22Rv1 (cell line): ENCODE measurements around the gene IGF2R.

Source experiments
- H3K27ac ChIP-seq: fragments of 450-650 bp; 2 replicates; pipeline ENCODE4 v1.5.1; 2017
- CTCF ChIP-seq: fragments of 450-650 bp; IDR thresholded peaks from 2 replicates; pipeline ENCODE4 v1.5.1; 2017; ENCODE audit warnings: mild to moderate bottlenecking
- ZFX ChIP-seq: fragments of 450-650 bp; IDR thresholded peaks from 2 replicates; pipeline ENCODE4 v1.6.1; 2017; ENCODE audit warnings: antibody characterized with exemption, borderline replicate concordance

The IGF2R gene

GRCh38 chr6:160147146-160147536, 178.3 kb downstream of the IGF2R start:
- TF ChIP-seq CTCF: no peak
- TF ChIP-seq ZFX: no peak
- no peak overlapping the region for H3K27ac ChIP-seq

GRCh38 chr6:160154471-160154870, 185.6 kb downstream of the IGF2R start:
- no peak overlapping the region for H3K27ac ChIP-seq
- TF ChIP-seq ZFX: no peak
- no peak for TF ChIP-seq CTCF

- H3K27ac ChIP-seq: no peak overlapping the region
- TF ChIP-seq ZFX (no peak), CTCF (no peak)
These were observed 188.0 kb downstream of the IGF2R start for GRCh38 chr6:160156842-160157241.

GRCh38 chr6:160160450-160160849, 191.6 kb downstream of the IGF2R start:
- H3K27ac ChIP-seq: no peak overlapping the region; the same call in 1 of the 2 replicates
- TF ChIP-seq CTCF: peak; percentile 71
- TF ChIP-seq ZFX: no peak
